Epithelial cell of prostate (primary cell): ENCODE measurements around the gene FHDC1.

Source experiments
- DNase-seq: peaks from one replicate; pipeline ENCODE4 v3.0.0-alpha.2; 2011; ENCODE audit warnings: low read depth, low spot score
- H3K27ac ChIP-seq: fragments of 450-650 bp; 2 replicates; pipeline ENCODE4 v1.5.1; 2017; ENCODE audit warnings: mild to moderate bottlenecking

The FHDC1 gene

DNA sequence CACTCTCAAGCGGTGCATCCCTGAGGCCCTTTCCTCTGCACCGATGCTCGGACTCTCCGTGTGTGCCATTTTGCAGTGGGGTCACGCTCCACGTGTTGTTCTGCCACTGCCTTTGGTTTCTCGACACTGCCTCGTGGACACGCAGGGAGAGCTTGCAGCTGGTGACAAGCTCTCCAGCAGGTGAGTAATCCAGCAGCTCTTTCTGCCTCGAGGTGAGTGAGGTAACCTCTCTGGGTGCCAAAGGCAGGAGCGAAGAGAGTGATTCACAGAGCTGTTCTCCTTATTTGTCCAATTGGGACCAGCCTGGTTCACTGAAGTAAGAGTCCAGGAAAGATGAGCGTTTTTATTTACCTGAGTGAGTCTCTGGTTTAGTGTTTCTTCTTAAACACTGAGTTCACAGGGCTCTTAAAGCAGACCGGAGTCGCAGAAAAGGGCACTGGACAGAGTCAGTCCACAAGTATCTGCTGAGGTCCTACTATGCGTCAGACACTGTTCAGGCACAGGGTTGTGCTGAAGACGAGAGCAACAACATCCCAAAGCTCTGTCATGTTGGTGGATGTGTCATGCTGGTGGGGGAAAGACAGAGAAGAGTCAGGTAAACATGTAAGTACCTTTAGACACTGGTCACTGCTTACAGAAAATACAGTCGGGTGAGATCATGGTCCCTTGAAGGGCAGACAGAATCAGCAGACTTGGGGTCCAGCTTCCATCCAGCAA, 61.8 kb downstream of the FHDC1 start:
- DNase-seq = peak; percentile 96
- peak overlapping the region; percentile 49 for H3K27ac ChIP-seq

GRCh38 chr4:152998861-152999260, 62.7 kb downstream of the FHDC1 start:
- DNase-seq = no peak
- H3K27ac ChIP-seq = no peak overlapping the region

DNA sequence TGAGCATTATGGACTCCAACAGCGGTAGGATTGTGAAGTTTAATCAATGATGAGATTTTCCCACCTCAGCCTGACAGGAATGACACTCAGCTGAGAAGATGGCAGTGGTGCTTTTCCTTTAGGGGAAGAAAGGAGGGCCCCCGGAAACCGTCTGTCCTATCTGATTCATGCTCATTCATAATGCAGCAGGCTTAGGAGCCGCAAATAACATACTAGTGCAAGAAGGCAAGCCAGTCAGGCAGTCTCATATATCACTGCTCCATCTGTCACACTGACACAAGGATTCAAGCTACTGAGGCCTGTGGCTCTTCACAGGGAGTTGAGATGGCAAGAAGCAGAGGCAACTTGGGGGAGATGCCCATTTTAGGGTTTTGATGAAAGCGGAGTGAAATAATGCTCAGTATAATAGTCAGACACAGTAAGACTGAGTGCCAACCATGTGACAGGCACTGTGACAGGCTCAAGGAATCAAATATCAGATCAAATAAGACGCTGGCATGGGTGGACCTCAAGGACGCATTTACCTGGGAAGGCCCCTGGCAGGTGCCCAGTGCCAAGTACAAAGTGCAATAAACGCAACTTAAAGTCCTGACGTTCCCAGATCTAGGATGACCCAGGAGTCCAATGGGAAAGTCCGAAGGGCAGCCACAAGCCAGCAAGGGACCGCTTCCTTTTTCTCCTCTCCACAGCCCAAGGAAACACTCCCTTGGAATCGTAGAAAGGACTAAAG, 63.4 kb downstream of the FHDC1 start:
- no peak for DNase-seq
- H3K27ac ChIP-seq = no peak overlapping the region

GRCh38 chr4:153000076-153000420, 63.9 kb downstream of the FHDC1 start:
- DNase-seq = no peak

GRCh38 chr4:153001626-153002025, 65.5 kb downstream of the FHDC1 start:
- no peak overlapping the region for H3K27ac ChIP-seq
- no peak for DNase-seq

More at GRCh38 chr4:153000076-153000420, 63.9 kb downstream of the FHDC1 start:
- no peak overlapping the region for H3K27ac ChIP-seq

GRCh38 chr4:153002110-153002509, 66.0 kb downstream of the FHDC1 start:
- no peak for DNase-seq
- H3K27ac ChIP-seq = no peak overlapping the region

DNA sequence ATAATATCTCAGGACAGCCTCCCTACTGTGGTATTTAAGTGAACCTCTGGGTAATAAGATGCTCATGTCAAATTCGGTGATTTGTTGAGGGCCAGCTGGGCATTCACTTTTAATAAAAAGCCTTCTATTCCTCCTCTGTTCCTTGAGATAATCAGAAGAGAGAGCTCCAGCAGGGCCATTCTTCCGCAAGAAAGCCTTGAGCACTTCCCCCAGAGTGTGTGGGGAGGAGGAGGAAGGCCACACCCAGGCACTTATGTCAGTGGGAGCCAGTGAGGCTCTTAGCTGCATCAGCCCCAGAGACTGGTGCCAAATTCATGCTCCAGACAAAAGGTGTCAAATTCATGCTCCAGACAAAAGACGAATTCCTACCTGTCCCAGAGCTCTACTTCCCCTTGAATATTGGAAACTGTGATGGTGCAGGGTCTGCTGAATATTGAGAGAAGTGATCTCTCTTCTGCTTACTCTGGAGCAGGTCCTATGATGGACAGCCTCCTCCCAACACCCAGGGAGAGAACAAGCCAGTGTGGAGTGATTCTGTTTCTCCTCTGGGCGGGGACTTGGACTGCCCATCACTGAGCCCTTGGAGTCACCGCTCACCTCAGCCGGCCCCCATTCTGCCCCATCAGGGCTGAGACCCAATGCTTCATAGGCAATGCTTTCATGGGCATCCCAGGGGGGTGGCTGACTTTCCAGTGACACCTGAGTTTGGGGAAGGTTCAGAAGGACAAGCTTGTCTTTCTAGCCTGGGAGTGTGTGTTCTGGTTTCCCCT, 68.1 kb downstream of the FHDC1 start:
- no peak for DNase-seq
- no peak overlapping the region for H3K27ac ChIP-seq

DNA sequence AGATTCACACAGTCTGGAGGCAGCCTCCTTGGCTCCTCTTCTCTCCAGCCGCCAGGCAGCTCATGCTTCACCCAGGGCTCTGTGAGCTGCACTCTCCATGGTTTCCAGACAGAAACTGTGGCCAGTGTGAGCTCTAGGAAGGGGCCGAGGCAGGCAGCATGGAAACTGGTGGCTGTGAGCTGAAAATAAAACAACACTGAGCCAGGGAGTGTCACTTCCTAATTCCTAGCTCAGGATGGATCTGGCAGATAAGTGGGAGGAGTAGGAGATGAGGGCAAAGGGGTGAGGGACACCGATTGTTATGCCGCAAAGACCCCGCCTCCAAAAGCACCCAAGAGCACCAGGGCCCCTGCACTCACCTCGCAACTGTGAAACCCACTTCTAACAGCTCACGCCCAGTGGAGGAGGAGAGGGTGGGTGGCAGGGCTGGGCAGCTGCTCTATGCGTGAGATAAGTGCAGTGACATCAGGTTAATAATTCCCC, 69.8 kb downstream of the FHDC1 start:
- DNase-seq = no peak
- no peak overlapping the region for H3K27ac ChIP-seq

DNA sequence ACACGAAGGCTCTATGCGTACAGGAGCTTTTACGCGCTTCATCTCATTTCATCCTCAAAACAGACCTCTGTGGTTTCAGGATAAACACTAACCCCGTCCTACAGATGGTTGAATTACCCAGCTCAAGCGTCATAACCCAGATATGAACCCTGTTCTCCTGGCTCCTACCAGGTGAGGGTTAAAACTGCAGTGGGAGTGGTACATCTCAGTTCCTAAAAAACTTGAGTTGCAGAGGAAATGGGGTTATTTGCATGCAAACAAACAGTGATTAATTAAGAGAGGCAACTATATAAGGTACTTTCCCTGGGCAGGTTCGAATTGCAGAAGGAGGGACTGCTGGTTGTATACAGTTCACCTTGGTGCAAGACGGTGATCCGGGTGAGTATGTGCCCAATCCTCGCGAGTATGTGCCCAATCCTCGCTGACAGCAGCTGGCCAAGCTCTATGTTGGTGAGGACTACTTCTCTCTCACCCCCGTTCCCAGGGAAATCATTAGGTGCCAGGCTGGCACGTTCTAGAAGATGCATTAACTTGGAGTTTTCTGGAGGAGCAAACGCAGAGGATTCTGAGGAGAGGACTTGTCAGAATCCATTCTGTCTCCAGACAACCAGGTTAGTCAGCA, 72.6 kb downstream of the FHDC1 start:
- H3K27ac ChIP-seq = no peak overlapping the region
- DNase-seq = no peak

- no peak overlapping the region for H3K27ac ChIP-seq
- DNase-seq = no peak
These were observed 74.0 kb downstream of the FHDC1 start for GRCh38 chr4:153010146-153010545.

DNA sequence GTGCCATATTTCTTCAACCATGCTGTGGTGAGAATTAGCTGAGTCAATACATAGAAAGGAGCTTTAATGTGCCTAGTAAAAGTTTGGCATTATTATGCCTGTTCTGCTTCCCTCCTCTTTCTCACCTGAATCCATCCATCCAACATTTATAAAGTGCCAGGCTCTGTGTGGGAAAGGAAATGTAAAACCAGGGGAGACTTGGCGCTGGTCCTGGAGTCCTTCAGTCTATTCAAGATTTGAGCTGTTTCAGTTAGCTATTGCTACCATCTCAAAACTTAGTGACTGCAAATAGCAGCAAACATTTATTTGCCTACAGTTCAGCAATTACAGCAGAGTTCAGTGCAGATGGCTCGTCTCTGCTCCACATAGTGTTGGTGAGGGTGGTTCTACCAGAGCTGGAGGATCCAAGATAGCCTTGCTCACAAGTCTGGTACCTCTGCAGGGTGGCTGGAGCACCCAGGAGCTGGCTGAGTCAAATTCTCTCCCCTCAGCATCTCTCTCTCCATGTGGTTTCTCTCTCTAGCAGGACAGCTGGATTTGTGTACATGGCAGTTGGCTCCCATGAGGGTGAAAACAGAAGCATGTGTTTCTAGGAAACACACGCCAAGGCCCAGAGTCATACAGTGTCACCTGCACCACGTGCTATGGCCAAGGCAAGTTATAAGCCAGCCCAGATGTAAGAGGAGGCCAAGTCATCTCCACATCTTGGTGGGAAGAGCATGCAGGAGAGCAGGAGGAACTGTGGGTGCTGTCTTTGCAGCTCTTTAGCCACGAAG, 77.3 kb downstream of the FHDC1 start:
- H3K27ac ChIP-seq = no peak overlapping the region
- no peak for DNase-seq

DNA sequence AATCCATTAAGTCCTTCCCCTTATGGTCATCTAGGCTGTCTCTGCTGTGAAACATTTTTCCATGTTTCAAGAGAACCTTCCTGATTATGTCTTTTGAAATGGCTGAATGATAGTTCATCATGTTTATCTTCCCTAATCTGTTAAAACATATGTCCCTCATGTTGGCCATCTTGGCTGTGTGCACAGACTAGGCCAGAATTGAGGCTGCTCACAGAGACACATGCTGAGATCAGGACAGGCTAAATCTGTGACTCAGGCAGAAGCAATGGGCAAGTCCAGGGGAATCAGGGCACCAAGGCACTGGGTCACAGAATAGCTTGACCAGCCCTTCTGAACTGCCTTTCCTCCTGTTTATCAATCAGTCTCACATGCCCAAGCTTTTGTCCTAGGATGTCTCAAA, 78.3 kb downstream of the FHDC1 start:
- H3K27ac ChIP-seq = no peak overlapping the region

GRCh38 chr4:153016592-153016991, 80.5 kb downstream of the FHDC1 start:
- H3K27ac ChIP-seq = no peak overlapping the region
- DNase-seq = no peak

More for the DNA sequence above, 78.3 kb downstream of the FHDC1 start:
- DNase-seq = no peak

GRCh38 chr4:153018031-153018430, 81.9 kb downstream of the FHDC1 start:
- H3K27ac ChIP-seq = no peak overlapping the region
- no peak for DNase-seq

- no peak for DNase-seq
- H3K27ac ChIP-seq = no peak overlapping the region
These were observed 82.6 kb downstream of the FHDC1 start for GRCh38 chr4:153018684-153019083.

- no peak for DNase-seq
- H3K27ac ChIP-seq = no peak overlapping the region
These were observed 83.8 kb downstream of the FHDC1 start for GRCh38 chr4:153019906-153020305.

- no peak for DNase-seq
- H3K27ac ChIP-seq = no peak overlapping the region
These were observed 84.3 kb downstream of the FHDC1 start for GRCh38 chr4:153020457-153020856.

GRCh38 chr4:153021276-153021675, 85.2 kb downstream of the FHDC1 start:
- DNase-seq = no peak
- H3K27ac ChIP-seq = no peak overlapping the region

GRCh38 chr4:153022241-153022715, 86.2 kb downstream of the FHDC1 start:
- no peak for DNase-seq
- no peak overlapping the region for H3K27ac ChIP-seq

DNA sequence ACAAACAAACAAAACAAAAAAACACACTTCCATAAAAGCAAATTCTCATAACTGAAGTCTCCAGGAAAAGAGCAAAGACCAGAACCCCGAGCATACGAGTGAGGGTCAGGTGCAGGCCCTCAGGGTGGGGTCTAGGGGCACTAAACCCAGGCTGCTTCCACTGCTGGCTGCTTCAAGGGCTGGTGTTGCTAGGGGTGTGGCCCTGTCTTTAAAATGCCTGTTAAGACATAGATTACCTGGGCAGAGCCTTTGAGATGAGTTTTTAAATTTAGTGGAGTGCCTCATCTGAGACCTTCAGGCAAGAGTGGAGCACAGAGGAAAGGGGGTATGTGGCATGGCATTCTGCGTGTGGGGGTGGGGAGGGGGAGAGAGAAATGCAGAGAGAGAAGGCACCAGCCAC, 87.0 kb downstream of the FHDC1 start:
- no peak for DNase-seq
- peak overlapping the region; percentile 64 for H3K27ac ChIP-seq
